Lung (tissue), 12 donors: Measurements from ENCODE around the gene SLC22A4. TPM values are rescaled to one million over a fixed set of nuclear protein-coding genes. Genes with fewer than 3 reads are reported as not detected.

Experiments
- ATAC-seq: fragments of 200-7000 bp; cut with Tn5 transposase; one replicate; pipeline ENCODE4 v1.9.1; 2020; ENCODE audit warnings: moderate number of reproducible peaks; ENCODE audit not compliant: insufficient read depth, low FRiP score
- DNase-seq, 3 donors: peaks; one replicate each; pipeline ENCODE4 v3.0.0-alpha.2; 2013 to 2017
- H3K27ac ChIP-seq, 2 donors: one replicate each; pipeline ENCODE4 v1.5.1; 2013; ENCODE audit warnings: mild to moderate bottlenecking in 2 of 2, moderate library complexity in 2 of 2, control low read depth in 1 of 2, inconsistent platforms in 1 of 2, low read depth in 1 of 2, low read length in 1 of 2
- H3K27me3 ChIP-seq, 3 donors: one replicate each; pipeline ENCODE4 v1.5.1; 2013; ENCODE audit warnings: low read length in 2 of 3; ENCODE audit not compliant: control insufficient read depth in 3 of 3, insufficient read depth in 3 of 3
- H3K36me3 ChIP-seq, 4 donors: one replicate each; pipeline ENCODE4 v1.5.1; 2013; ENCODE audit warnings: low read length in 4 of 4, mild to moderate bottlenecking in 1 of 4, moderate library complexity in 1 of 4; ENCODE audit not compliant: control insufficient read depth in 4 of 4, insufficient read depth in 4 of 4
- H3K4me1 ChIP-seq, 5 donors: one replicate each; pipeline ENCODE4 v1.5.1; 2013; ENCODE audit warnings: low read length in 5 of 5, mild to moderate bottlenecking in 2 of 5, moderate library complexity in 1 of 5; ENCODE audit not compliant: control insufficient read depth in 5 of 5, insufficient read depth in 5 of 5
- H3K4me3 ChIP-seq: one replicate; pipeline ENCODE4 v1.5.1; 2013; ENCODE audit warnings: mild to moderate bottlenecking, control low read depth, moderate library complexity
- H3K9ac ChIP-seq, 2 donors: one replicate each; pipeline ENCODE4 v1.5.1; 2013; ENCODE audit warnings: low read length in 2 of 2, control low read depth in 1 of 2; ENCODE audit not compliant: insufficient read depth in 1 of 2
- H3K9me3 ChIP-seq, 4 donors: one replicate each; pipeline ENCODE4 v1.5.1; 2013; ENCODE audit warnings: low read length in 3 of 4, mild to moderate bottlenecking in 1 of 4, moderate library complexity in 1 of 4; ENCODE audit not compliant: control insufficient read depth in 4 of 4, insufficient read depth in 3 of 4
- WGBS, 2 donors: extraction: QIAGEN DNeasy Blood & Tissue Kit; methylation state at CpG; one replicate each; pipeline ENCODE4 v1.1.7; 2013; 5-methylcytosine and 5-hydroxymethylcytosine counted together
- polyA plus RNA-seq, 2 donors: library from polyadenylated mRNA; stranded (reverse); fragments of 200-250 nt; gene quantifications; one replicate each; pipeline ENCODE4 v1.2.1, GENCODE V29; 2013
- total RNA-seq, 2 donors: library from RNA; depleted of rRNA in 1 of 2; stranded (reverse); fragments of >200 nt in 1 of 2; gene quantifications; one replicate each; pipeline ENCODE4 v1.2.1, GENCODE V29; 2014 to 2021
- TF ChIP-seq, protein P1 (sequence below): IDR thresholded peaks from 2 replicates; pipeline ENCODE4 v1.5.1; 2012; ENCODE audit warnings: mild to moderate bottlenecking; ENCODE audit errors: control extremely low read depth, extremely low read depth
- donor health status: control.
- donor health status: control.
- donor health status: Bipolar disorder and iron deficiency.
- donor health status: healthy.
- donor health status: DM: yes; HTN: yes; CAD: no.

SLC22A4 gene
- total and polyA plus RNA-seq, 4 donors, result 3.6 to 18.1 (median 13.3) TPM

DNA sequence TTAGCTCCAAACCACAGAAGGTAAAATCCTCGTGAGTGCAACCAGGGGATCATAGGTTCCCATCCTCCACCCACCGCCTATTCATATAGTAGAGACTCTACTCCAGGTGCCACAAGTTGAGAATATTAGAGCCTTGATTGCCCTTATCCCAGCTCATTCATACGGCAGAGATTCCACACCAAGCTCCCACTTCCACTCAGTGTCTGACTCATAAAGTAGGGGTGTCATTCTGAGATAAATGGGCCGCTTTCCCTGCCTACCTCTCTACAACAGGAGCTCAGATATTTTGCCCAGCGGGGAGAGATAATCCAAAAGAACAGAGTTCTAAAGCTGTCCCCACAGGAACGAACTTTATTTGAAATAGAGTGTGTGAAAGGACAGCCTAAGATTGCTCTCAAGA lies 9.4 kb downstream of the SLC22A4 start:
- Histone ChIP-seq H3K4me3 (no peak overlapping the region), H3K9ac (no peak overlapping the region), H3K27ac (no peak overlapping the region), H3K36me3 (no peaks in the 10 kb centered on the region), H3K4me1 (peaks cover 0 to 4% (median 0%) of the 10 kb centered on the region in 5 donors), H3K9me3 (peaks cover 0 to 7% (median 0%) of the 10 kb centered on the region in 4 donors), H3K27me3 (no peaks in the 10 kb centered on the region)
- WGBS, 2 donors, result 92 to 95% methylated on average over 6 of the region's 6 CpGs
- DNase-seq, result no peak
- no peak for ATAC-seq
- TF ChIP-seq, protein P1, sequence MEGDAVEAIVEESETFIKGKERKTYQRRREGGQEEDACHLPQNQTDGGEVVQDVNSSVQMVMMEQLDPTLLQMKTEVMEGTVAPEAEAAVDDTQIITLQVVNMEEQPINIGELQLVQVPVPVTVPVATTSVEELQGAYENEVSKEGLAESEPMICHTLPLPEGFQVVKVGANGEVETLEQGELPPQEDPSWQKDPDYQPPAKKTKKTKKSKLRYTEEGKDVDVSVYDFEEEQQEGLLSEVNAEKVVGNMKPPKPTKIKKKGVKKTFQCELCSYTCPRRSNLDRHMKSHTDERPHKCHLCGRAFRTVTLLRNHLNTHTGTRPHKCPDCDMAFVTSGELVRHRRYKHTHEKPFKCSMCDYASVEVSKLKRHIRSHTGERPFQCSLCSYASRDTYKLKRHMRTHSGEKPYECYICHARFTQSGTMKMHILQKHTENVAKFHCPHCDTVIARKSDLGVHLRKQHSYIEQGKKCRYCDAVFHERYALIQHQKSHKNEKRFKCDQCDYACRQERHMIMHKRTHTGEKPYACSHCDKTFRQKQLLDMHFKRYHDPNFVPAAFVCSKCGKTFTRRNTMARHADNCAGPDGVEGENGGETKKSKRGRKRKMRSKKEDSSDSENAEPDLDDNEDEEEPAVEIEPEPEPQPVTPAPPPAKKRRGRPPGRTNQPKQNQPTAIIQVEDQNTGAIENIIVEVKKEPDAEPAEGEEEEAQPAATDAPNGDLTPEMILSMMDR, result no peak

DNA sequence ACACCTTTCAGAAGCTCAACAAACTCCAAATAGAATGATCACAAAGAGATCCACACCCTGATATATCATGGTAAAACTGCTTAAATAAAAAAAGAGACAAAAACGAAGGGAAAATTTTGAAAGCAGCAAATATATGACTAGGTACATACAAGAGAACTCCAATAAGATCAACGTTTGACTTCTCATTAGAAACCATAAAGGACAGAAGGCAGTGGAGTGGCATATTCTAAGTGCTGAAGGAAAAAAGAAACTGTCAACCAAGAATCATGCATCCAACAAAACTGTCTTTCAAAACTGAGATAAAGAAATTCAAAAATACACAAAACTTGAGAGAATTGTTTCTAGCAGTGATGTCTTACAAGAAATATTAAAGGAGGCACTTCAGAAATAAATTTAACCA lies 11.2 kb downstream of the SLC22A4 start:
- Histone ChIP-seq H3K9ac (no peak overlapping the region), H3K27ac (no peak overlapping the region), H3K9me3 (peaks cover 0 to 7% (median 0%) of the 10 kb centered on the region in 4 donors), H3K4me3 (no peak overlapping the region), H3K36me3 (no peaks in the 10 kb centered on the region), H3K4me1 (peaks cover 0 to 4% (median 3%) of the 10 kb centered on the region in 5 donors), H3K27me3 (no peaks in the 10 kb centered on the region)
- ATAC-seq (no peak), DNase-seq (no peak)
- TF ChIP-seq, protein P1, result no peak
- WGBS, 2 donors, result 86 to 92% methylated on average over 2 of the region's 2 CpGs

DNA sequence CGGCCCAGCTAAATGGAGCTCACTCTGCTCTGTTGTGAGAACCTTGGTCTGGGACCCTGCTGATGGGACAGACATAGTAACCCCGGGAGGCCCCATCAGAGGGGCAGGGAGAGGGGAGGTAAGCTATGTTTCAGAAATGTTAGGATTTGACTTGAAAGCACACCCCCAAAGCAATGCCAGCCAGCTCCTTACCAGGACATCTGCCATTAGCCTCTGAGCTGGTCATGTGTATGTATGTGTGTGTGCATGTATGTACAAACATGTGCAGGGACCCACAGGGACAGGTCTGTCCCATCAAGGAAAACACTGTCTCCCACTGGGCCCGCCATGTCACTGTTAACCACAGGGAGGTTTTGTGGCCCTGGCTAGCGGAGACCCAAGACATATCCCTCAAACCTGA lies 14.5 kb downstream of the SLC22A4 start:
- Histone ChIP-seq H3K9ac (no peak overlapping the region), H3K36me3 (peaks cover 0 to 3% (median 0%) of the 10 kb centered on the region in 4 donors), H3K9me3 (peaks cover 0 to 7% (median 0%) of the 10 kb centered on the region in 4 donors), H3K27ac (no peak overlapping the region), H3K4me1 (peaks cover 0 to 4% (median 0%) of the 10 kb centered on the region in 5 donors), H3K4me3 (no peak overlapping the region), H3K27me3 (no peaks in the 10 kb centered on the region)
- WGBS, 2 donors, result 88 to 96% methylated on average over 4 of the region's 4 CpGs
- ATAC-seq (no peak), DNase-seq (no peak)
- TF ChIP-seq, protein P1, result no peak

DNA sequence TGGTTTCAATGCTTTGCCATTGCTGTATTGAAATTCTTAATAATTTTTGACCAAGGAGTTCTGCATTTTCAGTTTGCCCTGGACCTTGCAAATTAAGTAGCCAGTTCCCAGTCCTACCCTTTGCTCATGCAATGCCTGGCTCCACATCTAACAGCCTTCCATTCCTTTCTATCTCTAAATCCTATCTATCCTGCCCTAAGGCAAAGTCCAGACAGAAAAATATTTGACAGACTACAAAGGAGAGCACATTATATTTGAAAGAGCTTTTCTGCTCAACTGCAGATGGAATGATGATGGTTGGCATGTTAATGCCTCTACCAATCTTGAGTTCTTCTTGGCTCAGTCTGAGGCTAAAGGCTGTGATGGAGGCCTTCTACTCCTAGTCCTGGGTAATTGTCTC lies 15.5 kb downstream of the SLC22A4 start:
- Histone ChIP-seq H3K4me1 (peaks cover 0 to 4% (median 0%) of the 10 kb centered on the region in 5 donors), H3K27ac (no peak overlapping the region), H3K4me3 (no peak overlapping the region), H3K36me3 (peaks cover 0 to 7% (median 0%) of the 10 kb centered on the region in 4 donors), H3K27me3 (no peaks in the 10 kb centered on the region), H3K9me3 (peaks cover 0 to 7% (median 0%) of the 10 kb centered on the region in 4 donors), H3K9ac (no peak overlapping the region)
- ATAC-seq (no peak), DNase-seq (no peak)
- TF ChIP-seq, protein P1, result no peak
